Endothelial cell of umbilical vein (primary cell): ENCODE data around the gene UBP1. TPM values are rescaled to one million over a fixed set of nuclear protein-coding genes. Genes with fewer than 3 reads are reported as not detected.

Experiments
- BruUV-seq: library from RNA; stranded (reverse); fragments of 400-500 nt; replicated peaks from 2 replicates; lab custom pipeline; 2021; lab: Mats Ljungman, UMichigan
- CTCF ChIA-PET: fragments of 300-600, 350-600 bp; sonication (Branson Sonifier 250); formaldehyde crosslinking; loops from one replicate; lab custom pipeline; 2021; ENCODE audit warnings: antibody characterized with exemption, inconsistent platforms; lab: Charles Lee
- POLR2A ChIA-PET: fragments of 300-600, 350-600 bp; sonication (Branson Sonifier 250); formaldehyde crosslinking; loops from one replicate; lab custom pipeline; 2021; ENCODE audit warnings: antibody characterized with exemption, inconsistent platforms; lab: Charles Lee
- DNase-seq: peaks from one replicate; pipeline ENCODE4 v3.0.0-alpha.2; 2011; ENCODE audit warnings: low read depth, low spot score
- FAIRE-seq: peaks from 2 replicates; lab custom pipeline; 2011; peaks lifted over from hg19 to GRCh38; lab: Jason Lieb, UNC
- H2AFZ ChIP-seq: 2 replicates; pipeline ENCODE4 v1.6.0; 2012; ENCODE audit warnings: low read depth, low read length, control low read depth, inconsistent platforms
- H3K27ac ChIP-seq: 2 replicates; pipeline ENCODE4 v1.5.1; 2011; ENCODE audit warnings: low read depth, mild to moderate bottlenecking, control low read depth, low read length, moderate library complexity; ENCODE audit not compliant: insufficient read depth
- H3K27me3 ChIP-seq, 2 experiments: 2 replicates each; pipeline versions ENCODE4 v1.6.0 to v1.6.1; 2011; ENCODE audit warnings: low read length in 2 of 2, mixed read lengths in 1 of 2; ENCODE audit not compliant: control insufficient read depth in 2 of 2, insufficient read depth in 2 of 2
- H3K36me3 ChIP-seq, 2 experiments: 2 replicates in 1 of 2; 3 replicates in 1 of 2; pipeline ENCODE4 v1.5.1; 2011; ENCODE audit warnings: low read length in 2 of 2, mild to moderate bottlenecking in 1 of 2, moderate library complexity in 1 of 2; ENCODE audit not compliant: control insufficient read depth in 2 of 2, insufficient read depth in 2 of 2; ENCODE audit errors: extremely low read depth in 1 of 2
- H3K4me1 ChIP-seq: 3 replicates; pipeline ENCODE4 v1.5.1; 2011; ENCODE audit warnings: mild to moderate bottlenecking, low read length; ENCODE audit not compliant: control insufficient read depth, insufficient read depth; ENCODE audit errors: extremely low read depth
- H3K4me2 ChIP-seq: 2 replicates; pipeline ENCODE4 v1.6.1; 2011; ENCODE audit warnings: low read length, control low read depth, mixed read lengths; ENCODE audit not compliant: insufficient read depth
- H3K4me3 ChIP-seq, 3 experiments: fragments of 200-600 bp in 1 of 3; sonication (generic), shearing (Covaris generic) in 1 of 3; replicated peaks in 1 of 3; 2 replicates each; pipeline ENCODE4 v1.5.1; 2011 to 2016; ENCODE audit warnings: control low read depth in 3 of 3, low read length in 3 of 3, mild to moderate bottlenecking in 2 of 3, inconsistent platforms in 1 of 3, low read depth in 1 of 3, moderate library complexity in 1 of 3; ENCODE audit not compliant: insufficient read depth in 1 of 3
- H3K79me2 ChIP-seq: 2 replicates; pipeline ENCODE4 v1.6.0; 2012; ENCODE audit warnings: low read length, inconsistent platforms; ENCODE audit not compliant: control insufficient read depth, insufficient read depth
- H3K9ac ChIP-seq: replicated peaks from 2 replicates; pipeline ENCODE3; 2011; ENCODE audit warnings: low read length, control low read depth; ENCODE audit not compliant: insufficient read depth; ENCODE audit errors: extremely low read depth
- H3K9me1 ChIP-seq: replicated peaks from 3 replicates; pipeline ENCODE4 v1.6.0; 2011; ENCODE audit warnings: mild to moderate bottlenecking, low read length; ENCODE audit not compliant: control insufficient read depth, insufficient read depth; ENCODE audit errors: extremely low read depth
- H3K9me3 ChIP-seq: replicated peaks from 2 replicates; pipeline ENCODE4 v1.5.1; 2012; ENCODE audit warnings: low read length, inconsistent platforms; ENCODE audit not compliant: control insufficient read depth, insufficient read depth
- H4K20me1 ChIP-seq: replicated peaks from 2 replicates; pipeline ENCODE3; 2011; ENCODE audit warnings: mild to moderate bottlenecking, low read length; ENCODE audit not compliant: control insufficient read depth, insufficient read depth; ENCODE audit errors: extremely low read depth
- CTCF ChIP-seq, 2 donors: IDR thresholded peaks; 1 replicate in 1 of 2; 2 replicates in 1 of 2; pipeline ENCODE4 v1.5.1; 2011; ENCODE audit warnings: low read length in 2 of 2, mild to moderate bottlenecking in 2 of 2, moderate library complexity in 2 of 2, control low read depth in 1 of 2, inconsistent platforms in 1 of 2, low read depth in 1 of 2; ENCODE audit not compliant: insufficient read depth in 1 of 2; ENCODE audit errors: extremely low read depth in 1 of 2
- EZH2 ChIP-seq: IDR thresholded peaks from 2 replicates; pipeline ENCODE4 v1.6.1; 2012; ENCODE audit warnings: borderline replicate concordance, low read depth, mild to moderate bottlenecking, moderate library complexity, low read length, inconsistent platforms; ENCODE audit not compliant: severe bottlenecking
- FOS ChIP-seq: IDR thresholded peaks from 2 replicates; pipeline ENCODE4 v1.6.1; 2011; ENCODE audit warnings: mild to moderate bottlenecking, low read length, moderate library complexity, borderline replicate concordance; ENCODE audit not compliant: insufficient read depth
- GATA2 ChIP-seq: IDR thresholded peaks from 2 replicates; pipeline ENCODE4 v1.7.0; 2011; ENCODE audit warnings: low read depth, mild to moderate bottlenecking, moderate library complexity, mixed read lengths, low read length; ENCODE audit not compliant: insufficient read length, insufficient read depth
- JUN ChIP-seq: IDR thresholded peaks from 2 replicates; pipeline ENCODE4 v1.6.1; 2011; ENCODE audit warnings: borderline replicate concordance, low read depth; ENCODE audit not compliant: insufficient read length, insufficient read depth
- MAX ChIP-seq: IDR thresholded peaks from 2 replicates; pipeline ENCODE4 v1.6.1; 2011; ENCODE audit not compliant: insufficient read depth, insufficient read length
- MYC ChIP-seq: IDR thresholded peaks from one replicate; pipeline ENCODE4 v1.6.1; 2011; ENCODE audit warnings: mild to moderate bottlenecking, low read depth, low read length
- POLR2A ChIP-seq: IDR thresholded peaks from 2 replicates; pipeline ENCODE4 v1.6.1; 2012; ENCODE audit warnings: low read depth, mild to moderate bottlenecking, control low read depth, low read length
- POLR2AphosphoS5 ChIP-seq: IDR thresholded peaks from 2 replicates; pipeline ENCODE4 v1.6.1; 2012; ENCODE audit warnings: low read depth, mild to moderate bottlenecking, control low read depth, low read length, moderate library complexity; ENCODE audit not compliant: insufficient read depth
- dilution Hi-C: fragments of 300-500 bp; cut with MboI; formaldehyde crosslinking; loops from one replicate; pipeline ENCODE4 v1.15.0; 2019; ENCODE audit warnings: low sequenced_read_pairs; ENCODE audit not compliant: extremely low pct_ligation_motif_present
- intact Hi-C: fragments of 100-400 bp; cut with micrococcal nuclease; formaldehyde crosslinking; loops from one replicate; pipeline ENCODE4 v1.10.0; 2022
- polyA plus RNA-seq, 4 experiments: library from polyadenylated mRNA; depleted of rRNA in 3 of 4; stranded (reverse) in 3 of 4; unstranded in 1 of 4; fragments of >200 nt; gene quantifications; 2 replicates each; pipeline versions ENCODE4 v1.2.1 to v1.2.3, GENCODE V29; 2011 to 2012; ENCODE audit warnings: missing spikeins in 1 of 4
- total RNA-seq: library from RNA; stranded (reverse); gene quantifications from 2 replicates; pipeline ENCODE4 v1.2.3, GENCODE V29; 2021

Gene UBP1
- total and polyA plus RNA-seq, 2 donors (not counting 3 experiments of a cell fraction or from before 2014, with no cell fraction given), result 60.2 to 90.5 TPM

GRCh38 chr3:33358172-33358781 is 81.9 kb downstream of the UBP1 start:
- Histone ChIP-seq H3K9ac (no peak overlapping the region), H3K9me3 (no peaks in the 10 kb centered on the region), H3K79me2 (no peaks in the 10 kb centered on the region), H4K20me1 (no peaks in the 10 kb centered on the region), H3K36me3 (no peaks in the 10 kb centered on the region), H3K27ac (no peak overlapping the region), H3K9me1 (no peaks in the 10 kb centered on the region), H3K4me2 (no peak overlapping the region), H2AFZ (no peak overlapping the region), H3K4me3 (no peak overlapping the region), H3K4me1 (peaks cover 18% of the 10 kb centered on the region), H3K27me3 (no peaks in the 10 kb centered on the region)
- TF ChIP-seq EZH2 (no peak), GATA2 (no peak), POLR2A (no peak), JUN (no peak), MAX (no peak), MYC (no peak), CTCF (IDR thresholded peaks at IDR 0.05; ENCODE audit: extremely low read depth in 1 of 2, insufficient read depth in 1 of 2, low read depth in 1 of 2, low read length in 2 of 2) (no peak), FOS (no peak), POLR2AphosphoS5 (no peak)
- BruUV-seq, result no TSS peak
- CTCF ChIA-PET, result interaction anchor here (1.0 to 3.9 kb wide), 3 partner anchors 15 to 227 kb away, joined by 3 to 40 read pairs (median 3); no protein-coding TSS in a partner anchor
- DNase-seq (no peak), FAIRE-seq (no peak)
- dilution Hi-C loops, result loop anchor here (10.0 kb wide), 1 partner anchor 223 kb away; no protein-coding TSS in a partner anchor
- intact Hi-C loops, result no loop called here
- POLR2A ChIA-PET, result no interaction called here
